GM18951 (cell line): ENCODE measurements around the gene KRT6C.
"Not testable (repeated sequence)": the region's sequence is repeated elsewhere in the genome, so short reads cannot be mapped to it uniquely, and the experiment has no call there.

ENCODE experiments used
- POLR2A ChIP-seq: IDR thresholded peaks from 4 replicates; pipeline ENCODE4 v1.6.1; 2011; ENCODE audit warnings: mild to moderate bottlenecking; ENCODE audit not compliant: insufficient read length, insufficient read depth; ENCODE audit errors: extremely low read depth
- in situ Hi-C: fragments of 300-500 bp; cut with MboI; formaldehyde crosslinking; loops from one replicate; pipeline ENCODE4 v1.12.0; 2022; ENCODE audit warnings: low sequenced_read_pairs, mixed read lengths, inconsistent platforms; ENCODE audit not compliant: unreplicated experiment

KRT6C gene

GRCh38 chr12:52494100-52494499 is 20.5 kb upstream of the KRT6C start:
- in situ Hi-C loops = no loop called here
- no peak for TF ChIP-seq POLR2A

- TF ChIP-seq POLR2A = no peak
- in situ Hi-C loops = no loop called here
These were observed 19.6 kb upstream of the KRT6C start, which contains the start of gene KRT6A for GRCh38 chr12:52493172-52493571. Gene KRT6A, minus strand, starts transcription at chr12:52493257. Its CDS starts 69 bp downstream, at chr12:52493188.

DNA sequence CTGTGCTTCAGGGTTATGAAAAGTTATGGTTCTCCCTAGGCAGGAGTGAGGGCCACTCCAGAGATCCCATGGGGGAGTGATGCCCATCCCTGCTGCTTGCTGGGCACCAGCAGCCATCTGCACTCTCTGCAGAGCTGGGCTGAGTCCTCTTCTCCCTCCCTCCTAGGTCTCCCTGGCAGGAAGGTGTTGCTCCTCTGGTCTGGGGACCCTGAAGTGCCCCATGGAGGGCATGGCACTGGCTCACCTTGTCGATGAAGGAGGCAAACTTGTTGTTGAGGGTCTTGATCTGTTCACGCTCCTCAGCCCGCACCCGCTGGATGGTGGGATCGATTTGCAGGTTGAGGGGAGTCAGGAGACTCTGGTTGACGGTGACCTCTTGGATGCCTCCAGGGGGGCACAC is 18.8 kb upstream of the KRT6C start:
- in situ Hi-C loops = not testable (repeated sequence)

GRCh38 chr12:52491495-52491894 is 17.9 kb upstream of the KRT6C start:
- in situ Hi-C loops = not testable (repeated sequence)

GRCh38 chr12:52488736-52489135 is 15.1 kb upstream of the KRT6C start:
- in situ Hi-C loops = no loop called here
- TF ChIP-seq POLR2A = no peak

- in situ Hi-C loops = not testable (repeated sequence)
These were observed 14.3 kb upstream of the KRT6C start for GRCh38 chr12:52487744-52488443.

DNA sequence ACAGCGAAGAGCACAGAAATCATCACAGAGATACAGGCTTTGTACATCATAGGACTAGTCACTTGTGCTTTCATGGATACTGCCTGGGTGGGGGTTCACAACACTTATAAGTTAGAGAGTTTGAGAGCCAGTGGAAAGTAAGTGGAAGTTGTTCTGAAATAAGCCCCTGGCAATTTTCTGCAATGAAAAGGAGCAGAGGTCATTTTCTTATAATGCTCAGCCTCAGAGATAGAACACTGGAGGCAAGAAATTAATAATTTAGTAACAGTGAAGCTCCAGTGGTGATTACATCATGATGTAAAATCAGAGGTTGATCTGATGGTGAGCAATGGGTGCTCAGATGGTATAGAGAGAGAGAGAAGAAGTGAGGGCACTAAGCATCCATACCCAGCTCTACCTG is 13.6 kb upstream of the KRT6C start:
- TF ChIP-seq POLR2A = no peak
- in situ Hi-C loops = no loop called here

GRCh38 chr12:52486166-52487105 is 12.8 kb upstream of the KRT6C start:
- in situ Hi-C loops = no loop called here
- no peak for TF ChIP-seq POLR2A

GRCh38 chr12:52480073-52480472 is 6.5 kb upstream of the KRT6C start:
- in situ Hi-C loops = no loop called here
- no peak for TF ChIP-seq POLR2A

- in situ Hi-C loops = no loop called here
- no peak for TF ChIP-seq POLR2A
These were observed 4.0 kb upstream of the KRT6C start for GRCh38 chr12:52477651-52478050.

GRCh38 chr12:52474212-52474611 is 607 bp upstream of the KRT6C start:
- in situ Hi-C loops = no loop called here
- no peak for TF ChIP-seq POLR2A

GRCh38 chr12:52469853-52470252 is 3.8 kb downstream of the KRT6C start:
- in situ Hi-C loops = no loop called here
- TF ChIP-seq POLR2A = no peak

GRCh38 chr12:52464897-52465296 is 8.7 kb downstream of the KRT6C start:
- in situ Hi-C loops = no loop called here
- TF ChIP-seq POLR2A = no peak

DNA sequence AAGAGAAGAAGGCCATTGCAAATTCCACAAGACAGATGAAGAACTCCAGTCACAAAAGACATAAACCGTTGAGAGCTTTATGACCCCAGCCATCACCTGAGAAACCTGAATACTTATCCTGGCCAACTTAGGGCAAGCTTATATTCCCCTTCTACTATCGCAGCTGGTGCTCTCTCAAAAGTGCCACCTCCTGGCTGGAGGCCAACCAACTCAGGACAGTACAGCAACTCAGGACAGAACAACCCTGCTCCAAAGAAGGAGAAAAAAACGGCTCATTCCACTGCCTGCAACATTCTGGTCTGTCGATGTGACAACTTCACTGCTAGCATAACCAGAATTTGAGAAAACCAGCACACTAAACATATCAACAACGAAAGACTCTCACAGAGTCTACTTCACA is 11.9 kb downstream of the KRT6C start:
- in situ Hi-C loops = no loop called here

GRCh38 chr12:52458861-52459260 is 14.7 kb downstream of the KRT6C start:
- no peak for TF ChIP-seq POLR2A
- in situ Hi-C loops = no loop called here

More for the DNA sequence above, 11.9 kb downstream of the KRT6C start:
- no peak for TF ChIP-seq POLR2A
